Esophagus squamous epithelium (tissue), 5 donors: Measurements from ENCODE around the gene MYO9A. TPM values are rescaled to one million over a fixed set of nuclear protein-coding genes. Genes with fewer than 3 reads are reported as not detected.
"Not testable (repeated sequence)": the region's sequence is repeated elsewhere in the genome, so short reads cannot be mapped to it uniquely, and the experiment has no call there.

ENCODE experiments used
- DNase-seq: peaks from one replicate; lab custom pipeline; 2025; lab: John Stamatoyannopoulos, UW
- H3K27ac ChIP-seq, 4 donors: fragments of 200-600 bp; sonication (generic); one replicate each; pipeline ENCODE4 v1.5.1; 2016 to 2019; ENCODE audit warnings: mild to moderate bottlenecking in 1 of 4
- H3K27me3 ChIP-seq, 4 donors: fragments of 200-600 bp; sonication (generic); 1 replicate in 3 of 4; 2 replicates in 1 of 4; pipeline versions ENCODE4 v1.5.1 to v1.6.0; 2017 to 2021; ENCODE audit warnings: antibody characterized with exemption in 1 of 4
- H3K36me3 ChIP-seq, 3 donors: fragments of 200-600 bp; sonication (generic); one replicate each; pipeline ENCODE4 v1.5.1; 2016 to 2019
- H3K4me1 ChIP-seq, 3 donors: fragments of 200-600 bp; sonication (generic); one replicate each; pipeline ENCODE4 v1.5.1; 2017 to 2019
- H3K4me3 ChIP-seq, 4 donors: fragments of 200-600 bp; sonication (generic); 1 replicate in 3 of 4; 2 replicates in 1 of 4; pipeline ENCODE4 v1.5.1; 2016 to 2019; ENCODE audit warnings: mild to moderate bottlenecking in 2 of 4, moderate library complexity in 1 of 4
- H3K9me3 ChIP-seq, 3 donors: fragments of 200-600 bp; sonication (generic); one replicate each; pipeline ENCODE4 v1.5.1; 2016 to 2019
- POLR2A ChIP-seq, 4 donors: fragments of 450-650 bp; IDR thresholded peaks; one replicate each; pipeline ENCODE4 v1.6.1; 2017; ENCODE audit warnings: antibody characterized with exemption in 4 of 4, mild to moderate bottlenecking in 4 of 4, moderate library complexity in 3 of 4
- WGBS, 2 donors: methylation state at CpG; one replicate each; pipeline ENCODE4 v1.1.5; 2018; 5-methylcytosine and 5-hydroxymethylcytosine counted together
- intact Hi-C: fragments of 100-400 bp; cut with DNase I; formaldehyde crosslinking; loops from one replicate; pipeline ENCODE4 v1.15.0; 2022
- total RNA-seq, 4 donors: library from RNA; depleted of rRNA; stranded (reverse); fragments of >200 nt; gene quantifications; one replicate each; pipeline ENCODE4 v1.1.0, GENCODE V29; 2016
- TF ChIP-seq, protein P1 (sequence below), 6 experiments: fragments of 450-650 bp in 4 of 6; fragments of 200-600 bp in 2 of 6; sonication (generic) in 2 of 6; IDR thresholded peaks; one replicate each; pipeline ENCODE4 v1.5.1; 2016 to 2019; ENCODE audit warnings: antibody characterized with exemption in 6 of 6, mild to moderate bottlenecking in 4 of 6, moderate library complexity in 4 of 6
- donor health status: DM: yes; HTN: yes; CAD: no.

The MYO9A gene
- total RNA-seq, 4 donors from 2014 or later, result 18.2 to 62.0 (median 35.0) TPM

- H3K4me3 ChIP-seq, result no peak overlapping the region
- H3K36me3 ChIP-seq, result peaks cover 0 to 79% (median 0%) of the 10 kb centered on the region in 3 donors
- DNase-seq, result no peak
- H3K27me3 ChIP-seq, result no peaks in the 10 kb centered on the region
- H3K9me3 ChIP-seq, result no peaks in the 10 kb centered on the region
- intact Hi-C loops, result no loop called here
- no peak overlapping the region for H3K27ac ChIP-seq
- no peaks in the 10 kb centered on the region for H3K4me1 ChIP-seq
- 90 to 100% methylated on average over 1 of the region's 1 CpG for WGBS, 2 donors
- TF ChIP-seq, protein P1, sequence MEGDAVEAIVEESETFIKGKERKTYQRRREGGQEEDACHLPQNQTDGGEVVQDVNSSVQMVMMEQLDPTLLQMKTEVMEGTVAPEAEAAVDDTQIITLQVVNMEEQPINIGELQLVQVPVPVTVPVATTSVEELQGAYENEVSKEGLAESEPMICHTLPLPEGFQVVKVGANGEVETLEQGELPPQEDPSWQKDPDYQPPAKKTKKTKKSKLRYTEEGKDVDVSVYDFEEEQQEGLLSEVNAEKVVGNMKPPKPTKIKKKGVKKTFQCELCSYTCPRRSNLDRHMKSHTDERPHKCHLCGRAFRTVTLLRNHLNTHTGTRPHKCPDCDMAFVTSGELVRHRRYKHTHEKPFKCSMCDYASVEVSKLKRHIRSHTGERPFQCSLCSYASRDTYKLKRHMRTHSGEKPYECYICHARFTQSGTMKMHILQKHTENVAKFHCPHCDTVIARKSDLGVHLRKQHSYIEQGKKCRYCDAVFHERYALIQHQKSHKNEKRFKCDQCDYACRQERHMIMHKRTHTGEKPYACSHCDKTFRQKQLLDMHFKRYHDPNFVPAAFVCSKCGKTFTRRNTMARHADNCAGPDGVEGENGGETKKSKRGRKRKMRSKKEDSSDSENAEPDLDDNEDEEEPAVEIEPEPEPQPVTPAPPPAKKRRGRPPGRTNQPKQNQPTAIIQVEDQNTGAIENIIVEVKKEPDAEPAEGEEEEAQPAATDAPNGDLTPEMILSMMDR (IDR thresholded peaks at IDR 0.05), result no peak
- no peak for TF ChIP-seq POLR2A (IDR thresholded peaks at IDR 0.05)
These were observed 229.2 kb downstream of the MYO9A start for GRCh38 chr15:71888797-71889196.

DNA sequence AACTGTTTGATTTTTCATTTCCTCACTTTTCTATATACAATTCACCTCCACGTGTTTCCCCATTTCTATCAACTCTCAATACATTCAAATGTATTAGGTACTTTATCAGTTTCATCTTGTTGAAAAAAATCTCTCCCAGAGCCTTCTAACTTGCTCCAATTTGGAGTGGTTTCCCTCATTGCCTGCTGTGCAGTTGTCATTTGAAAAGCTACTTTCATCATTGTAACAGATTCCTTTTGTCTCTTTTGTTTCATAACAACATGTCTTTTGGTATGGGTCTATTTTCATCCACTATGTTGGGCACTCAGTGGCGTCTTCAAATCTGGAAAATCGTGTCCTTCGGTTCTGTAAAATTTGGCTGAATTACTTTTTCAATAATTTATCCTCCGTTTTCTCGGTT is 232.6 kb downstream of the MYO9A start:
- no peaks in the 10 kb centered on the region for H3K9me3 ChIP-seq
- no peaks in the 10 kb centered on the region for H3K4me1 ChIP-seq
- no peak for DNase-seq
- H3K27me3 ChIP-seq, result no peaks in the 10 kb centered on the region
- peaks cover under 1 to 88% (median under 1%) of the 10 kb centered on the region in 3 donors for H3K36me3 ChIP-seq
- TF ChIP-seq, protein P1 (IDR thresholded peaks at IDR 0.05), result no peak
- TF ChIP-seq POLR2A (IDR thresholded peaks at IDR 0.05), result no peak
- whole genome bisulfite sequencing, 2 donors, result 89 to 90% methylated on average over 6 of the region's 6 CpGs
- no peak overlapping the region for H3K4me3 ChIP-seq
- intact Hi-C loops, result no loop called here
- no peak overlapping the region for H3K27ac ChIP-seq

DNA sequence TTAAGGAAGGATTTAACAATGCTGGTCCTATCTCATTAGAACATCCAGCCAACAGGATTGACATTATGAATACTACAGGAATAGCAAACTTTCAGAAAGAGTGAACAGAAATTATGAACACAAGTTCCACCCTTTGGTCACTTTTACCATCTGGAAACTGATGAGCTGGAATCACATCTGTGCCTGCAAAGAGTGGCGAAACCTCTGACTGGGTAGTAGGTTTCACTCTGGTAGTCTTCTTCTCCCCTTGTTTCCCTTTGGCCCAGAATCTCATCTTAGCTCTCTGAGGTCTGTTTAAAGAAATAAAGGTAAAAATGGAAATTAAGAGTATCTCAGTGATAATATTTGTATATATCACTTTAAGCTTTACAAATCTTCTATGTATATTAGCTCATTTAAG is 234.5 kb downstream of the MYO9A start:
- no peak for DNase-seq
- H3K9me3 ChIP-seq, result no peaks in the 10 kb centered on the region
- intact Hi-C loops, result no loop called here
- 69 to 100% methylated on average over 1 of the region's 1 CpG for WGBS, 2 donors
- H3K36me3 ChIP-seq, result peaks cover 4 to 95% (median 9%) of the 10 kb centered on the region in 3 donors
- TF ChIP-seq POLR2A (IDR thresholded peaks at IDR 0.05), result no peak
- H3K4me1 ChIP-seq, result no peaks in the 10 kb centered on the region
- H3K27ac ChIP-seq, result no peak overlapping the region
- no peaks in the 10 kb centered on the region for H3K27me3 ChIP-seq
- no peak overlapping the region for H3K4me3 ChIP-seq

DNA sequence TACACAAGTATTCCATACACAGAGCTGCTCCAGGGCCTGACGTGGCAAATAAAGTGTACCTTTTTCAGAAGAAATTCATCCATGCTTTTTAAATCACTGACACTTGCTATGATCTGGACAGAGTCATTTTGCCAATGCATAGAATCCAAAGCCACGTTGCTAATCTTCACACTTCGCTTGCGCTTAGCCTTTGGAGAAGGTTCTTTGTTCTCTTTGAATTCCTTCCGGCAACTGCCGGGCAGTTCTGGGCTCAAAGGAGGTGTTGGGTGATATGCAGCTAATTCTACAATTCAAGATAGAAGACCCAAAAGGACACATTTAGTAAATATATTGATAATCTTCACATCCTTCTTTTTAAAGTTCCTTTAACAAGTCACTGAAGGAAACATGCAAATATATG is 237.7 kb downstream of the MYO9A start:
- Histone ChIP-seq H3K27ac (no peak overlapping the region), H3K9me3 (no peaks in the 10 kb centered on the region), H3K27me3 (no peaks in the 10 kb centered on the region), H3K36me3 (peaks cover 4 to 97% (median 9%) of the 10 kb centered on the region in 3 donors), H3K4me3 (no peak overlapping the region), H3K4me1 (no peaks in the 10 kb centered on the region)
- DNase-seq, result no peak
- intact Hi-C loops, result no loop called here
- TF ChIP-seq, protein P1 (IDR thresholded peaks at IDR 0.05), result no peak
- TF ChIP-seq POLR2A (IDR thresholded peaks at IDR 0.05), result no peak
- WGBS, 2 donors, result 88 to 90% methylated on average over 6 of the region's 6 CpGs

DNA sequence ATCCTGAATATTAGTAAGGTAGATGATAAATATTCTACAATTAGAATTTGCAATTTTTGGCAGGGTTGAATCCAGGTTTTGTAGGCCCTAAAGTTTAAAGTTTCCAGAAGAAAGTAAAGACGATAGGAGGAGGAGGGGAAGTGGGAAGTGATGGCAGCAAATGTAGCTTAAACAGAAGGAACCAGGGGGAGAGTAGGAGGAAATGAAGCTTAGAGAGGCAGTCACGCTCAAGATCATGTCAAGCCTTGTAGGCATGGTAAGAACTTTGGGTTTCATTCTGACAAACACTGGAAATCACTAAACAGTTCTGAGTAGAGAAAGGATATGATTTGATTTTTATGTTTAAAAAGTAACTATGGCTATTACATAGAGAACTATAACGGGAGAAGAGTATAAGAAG is 243.7 kb downstream of the MYO9A start:
- TF ChIP-seq, protein P1 (IDR thresholded peaks at IDR 0.05), result no peak
- TF ChIP-seq POLR2A (IDR thresholded peaks at IDR 0.05), result no peak
- WGBS, 2 donors, result 82 to 93% methylated on average over 3 of the region's 3 CpGs
- Histone ChIP-seq H3K27ac (no peak overlapping the region), H3K36me3 (peaks cover 0 to 71% (median 0%) of the 10 kb centered on the region in 3 donors), H3K4me3 (no peak overlapping the region), H3K27me3 (no peaks in the 10 kb centered on the region), H3K9me3 (no peaks in the 10 kb centered on the region), H3K4me1 (no peaks in the 10 kb centered on the region)
- DNase-seq, result no peak
- intact Hi-C loops, result no loop called here

GRCh38 chr15:71858232-71858631 is 259.7 kb downstream of the MYO9A start:
- H3K27ac ChIP-seq, DNase-seq, H3K27me3 ChIP-seq, H3K4me1 ChIP-seq, H3K9me3 ChIP-seq, H3K4me3 ChIP-seq, intact Hi-C loops: not testable (repeated sequence)
- 92 to 96% methylated on average over 4 of the region's 4 CpGs for WGBS, 2 donors
- H3K36me3 ChIP-seq, result peaks cover 0 to 63% (median 5%) of the 10 kb centered on the region in 3 donors
